ENCODE measurements around the gene CD68. TPM values are rescaled to one million over a fixed set of nuclear protein-coding genes. Genes with fewer than 3 reads are reported as not detected.
A peak's percentile ranks its signal among the peaks of the same experiment; 100 is the strongest.

CD68 gene
- total and polyA plus RNA-seq, 4 donors, result 55.3 to 112 (median 111) TPM

DNA sequence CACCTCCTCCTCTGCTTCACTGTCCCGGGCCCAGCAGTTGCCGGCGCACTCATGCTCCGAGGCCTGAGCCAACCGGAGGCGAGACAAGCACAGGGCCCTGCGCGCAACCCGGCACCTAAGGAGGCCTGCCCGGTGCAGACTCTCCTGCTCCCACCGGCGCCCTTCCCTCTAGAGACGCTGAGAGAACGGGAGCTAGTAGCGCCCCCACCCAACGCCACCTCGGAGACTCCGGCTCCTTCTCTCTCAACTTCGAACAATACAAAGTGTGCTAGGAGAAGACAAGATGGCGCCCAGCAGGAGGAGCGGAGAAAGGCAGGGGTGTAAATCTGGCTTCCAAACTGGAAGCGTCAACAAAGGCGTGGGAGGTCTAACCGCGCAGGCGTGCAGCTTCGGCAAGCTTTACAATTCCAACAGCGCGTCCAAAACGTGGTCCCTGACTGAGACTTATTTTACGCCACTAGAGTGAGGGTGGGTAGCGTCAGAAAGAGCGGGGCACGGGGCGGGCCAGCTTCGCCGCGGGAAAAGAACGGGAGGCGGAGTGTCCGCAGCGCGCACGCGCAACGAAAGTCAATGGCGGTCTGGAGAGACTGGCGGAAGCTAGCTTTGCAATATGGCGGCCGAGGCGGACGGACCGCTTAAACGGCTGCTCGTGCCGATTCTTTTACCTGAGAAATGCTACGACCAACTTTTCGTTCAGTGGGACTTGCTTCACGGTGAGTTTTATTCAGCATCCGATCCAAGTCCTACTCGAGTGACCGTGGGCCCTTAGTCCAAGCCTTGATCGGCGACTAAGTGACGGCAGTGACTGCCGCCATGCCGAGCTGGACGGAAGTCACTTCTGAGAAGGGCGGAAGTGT lies 4.0 kb downstream of the CD68 start, which contains the start of gene MPDU1:
TSS of gene MPDU1 (plus strand) at position 600 of the 857 bp plus-strand sequence. CDS start at position 611, 11 bp downstream.
- H3K9me3 ChIP-seq (ENCODE audit: control insufficient read depth, low read length), result no peaks in the 10 kb centered on the region
- DNase-seq (peak; percentile 98 to 99), ATAC-seq (ENCODE audit: low FRiP score) (peak; percentile 94)
- H3K27me3 ChIP-seq (ENCODE audit: control insufficient read depth in 1 of 2, insufficient read depth in 2 of 2, low read length in 1 of 2), result no peaks in the 10 kb centered on the region
- WGBS, 2 donors, result 14% methylated on average over 69 of the region's 69 CpGs
- intact Hi-C loops (cut with DNase I), result no loop called here
- peak within 1 kb of the TSS in 1 of 2 donors; percentile 1 for H3K4me3 ChIP-seq (ENCODE audit: low read length in 2 of 2)
- peaks cover 0 to 4% of the 10 kb centered on the region in 2 donors for H3K4me1 ChIP-seq (ENCODE audit: control insufficient read depth in 1 of 2, insufficient read depth in 2 of 2, low read length in 2 of 2)
- no peaks in the 10 kb centered on the region for H3K36me3 ChIP-seq (ENCODE audit: control insufficient read depth in 1 of 2, insufficient read depth in 2 of 2, low read length in 1 of 2)
- H3K27ac ChIP-seq (ENCODE audit: low read depth in 1 of 2, low read length in 2 of 2), result peak within 1 kb of the TSS; percentile 47 to 81

DNA sequence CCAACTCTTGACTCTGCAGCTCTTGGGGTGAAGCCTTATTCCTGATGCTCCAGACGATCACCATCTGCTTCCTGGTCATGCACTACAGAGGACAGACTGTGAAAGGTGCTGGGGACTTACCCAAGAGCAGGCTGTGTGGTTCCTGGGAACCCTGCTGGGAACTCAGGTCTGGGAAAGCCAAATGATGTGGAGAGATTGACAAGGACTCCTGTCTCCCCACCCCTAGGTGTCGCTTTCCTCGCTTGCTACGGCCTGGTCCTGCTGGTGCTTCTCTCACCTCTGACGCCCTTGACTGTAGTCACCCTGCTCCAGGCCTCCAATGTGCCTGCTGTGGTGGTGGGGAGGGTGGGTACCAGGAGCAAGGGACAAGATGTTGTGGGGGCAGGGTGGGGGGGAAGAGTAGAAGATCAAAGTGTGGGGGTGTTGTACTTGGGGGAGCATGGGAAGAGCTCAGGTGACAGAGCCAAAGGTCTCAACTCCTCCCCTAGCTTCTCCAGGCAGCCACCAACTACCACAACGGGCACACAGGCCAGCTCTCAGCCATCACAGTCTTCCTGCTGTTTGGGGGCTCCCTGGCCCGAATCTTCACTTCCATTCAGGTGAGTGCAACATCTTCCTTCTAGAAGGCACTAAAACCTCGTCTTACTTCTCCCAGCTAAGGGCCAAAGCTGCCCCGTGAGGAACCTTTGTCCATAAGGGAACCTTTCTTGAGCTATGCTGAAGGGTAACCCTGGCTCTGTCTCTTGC lies 7.4 kb downstream of the CD68 start:
- H3K27me3 ChIP-seq (ENCODE audit: control insufficient read depth in 1 of 2, insufficient read depth in 2 of 2, low read length in 1 of 2), result no peaks in the 10 kb centered on the region
- H3K4me1 ChIP-seq (ENCODE audit: control insufficient read depth in 1 of 2, insufficient read depth in 2 of 2, low read length in 2 of 2), result peaks cover 0 to 4% of the 10 kb centered on the region in 2 donors
- H3K36me3 ChIP-seq (ENCODE audit: control insufficient read depth in 1 of 2, insufficient read depth in 2 of 2, low read length in 1 of 2), result peaks cover 0 to 2% of the 10 kb centered on the region in 2 donors
- intact Hi-C loops (cut with DNase I), result loop anchor here in 1 of 2 donors (5.0 kb wide), 1 partner anchor 75 kb away; no protein-coding TSS in a partner anchor
- no peak overlapping the region for H3K27ac ChIP-seq (ENCODE audit: low read depth in 1 of 2, low read length in 2 of 2)
- no peak overlapping the region for H3K4me3 ChIP-seq (ENCODE audit: low read length in 2 of 2)
- DNase-seq (no peak), ATAC-seq (ENCODE audit: low FRiP score) (no peak)
- H3K9me3 ChIP-seq (ENCODE audit: control insufficient read depth, low read length), result no peaks in the 10 kb centered on the region
- 69 to 71% methylated on average over 9 of the region's 9 CpGs for WGBS, 2 donors

DNA sequence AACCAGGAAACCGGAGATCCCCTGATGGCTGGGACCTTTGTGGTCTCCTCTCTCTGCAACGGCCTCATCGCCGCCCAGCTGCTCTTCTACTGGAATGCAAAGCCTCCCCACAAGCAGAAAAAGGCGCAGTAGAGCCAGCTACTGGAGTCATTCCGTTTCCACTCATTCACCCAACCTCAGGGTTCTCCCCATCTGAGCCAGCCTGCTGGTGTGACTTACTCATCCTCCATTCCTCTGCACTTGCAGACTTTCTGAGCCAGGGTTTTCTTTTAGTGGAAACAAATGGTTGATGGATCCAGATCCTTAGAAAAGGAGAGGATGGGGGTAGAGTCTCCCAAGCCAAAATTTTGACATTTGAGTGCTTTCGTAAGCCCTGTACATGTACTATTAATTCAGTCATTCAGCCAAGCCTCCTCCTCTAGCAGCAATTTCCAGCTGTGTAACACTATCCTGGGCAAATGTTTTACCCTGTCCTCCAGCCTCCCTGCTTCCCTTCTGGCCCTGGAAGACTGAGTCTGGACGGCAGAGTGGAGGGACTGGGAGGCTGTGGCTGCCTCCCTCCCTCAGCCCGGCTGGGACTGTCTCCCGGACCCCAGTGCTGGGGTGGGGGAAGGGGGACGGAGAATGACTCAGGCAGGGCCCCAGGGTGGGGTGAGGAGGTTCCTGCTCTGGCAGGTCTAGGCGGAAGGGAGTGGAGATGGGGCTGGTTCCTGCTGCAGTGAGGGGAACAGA lies 8.1 kb downstream of the CD68 start:
- 66 to 68% methylated on average over 12 of the region's 12 CpGs for WGBS, 2 donors
- ATAC-seq (ENCODE audit: low FRiP score), result no peak
- Histone ChIP-seq H3K36me3 (ENCODE audit: control insufficient read depth in 1 of 2, insufficient read depth in 2 of 2, low read length in 1 of 2) (peaks cover 2 to 7% of the 10 kb centered on the region in 2 donors), H3K9me3 (ENCODE audit: control insufficient read depth, low read length) (no peaks in the 10 kb centered on the region), H3K27me3 (ENCODE audit: control insufficient read depth in 1 of 2, insufficient read depth in 2 of 2, low read length in 1 of 2) (no peaks in the 10 kb centered on the region), H3K4me1 (ENCODE audit: control insufficient read depth in 1 of 2, insufficient read depth in 2 of 2, low read length in 2 of 2) (no peaks in the 10 kb centered on the region), H3K4me3 (ENCODE audit: low read length in 2 of 2) (no peak overlapping the region), H3K27ac (ENCODE audit: low read depth in 1 of 2, low read length in 2 of 2) (no peak overlapping the region)
- intact Hi-C loops (cut with DNase I), result loop anchor here (2.0 to 5.0 kb wide), 2 partner anchors 65 to 75 kb away; no protein-coding TSS in a partner anchor
- no peak for DNase-seq

DNA sequence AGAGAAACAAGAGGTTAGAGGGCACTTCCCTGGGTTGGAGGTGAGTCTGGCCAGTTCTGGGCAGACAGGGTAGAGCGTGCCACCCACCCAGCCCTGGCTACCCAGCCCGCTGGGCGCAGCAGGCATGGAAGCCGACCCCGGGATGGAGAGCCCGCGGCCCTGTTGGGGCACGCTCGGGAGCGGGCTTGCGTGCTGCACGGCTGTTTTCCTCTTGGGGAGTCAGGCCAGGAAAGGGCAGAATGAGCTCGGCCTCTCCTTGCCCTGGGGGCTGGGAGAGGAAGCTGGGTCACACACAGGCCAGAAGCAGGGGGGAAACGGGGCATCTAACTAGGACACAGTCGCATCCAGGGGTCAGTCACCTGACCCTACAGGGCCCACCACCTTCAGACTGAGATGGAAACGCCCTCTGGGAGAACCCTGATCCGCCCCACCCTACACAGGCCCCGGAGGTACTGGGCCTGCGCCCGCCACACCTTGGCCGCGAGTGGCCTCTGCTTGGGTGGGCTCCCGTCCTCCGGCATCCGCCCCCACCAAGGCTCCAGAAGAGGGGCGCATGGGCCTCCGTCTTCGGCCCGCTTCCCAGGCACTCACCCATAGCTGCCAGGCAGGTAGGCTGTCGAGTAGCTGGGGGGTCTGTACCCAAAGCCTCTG lies 9.2 kb downstream of the CD68 start:
- peaks cover 9 to 14% of the 10 kb centered on the region in 2 donors for H3K36me3 ChIP-seq (ENCODE audit: control insufficient read depth in 1 of 2, insufficient read depth in 2 of 2, low read length in 1 of 2)
- WGBS, 2 donors, result 36 to 49% methylated on average over 30 of the region's 30 CpGs

DNA sequence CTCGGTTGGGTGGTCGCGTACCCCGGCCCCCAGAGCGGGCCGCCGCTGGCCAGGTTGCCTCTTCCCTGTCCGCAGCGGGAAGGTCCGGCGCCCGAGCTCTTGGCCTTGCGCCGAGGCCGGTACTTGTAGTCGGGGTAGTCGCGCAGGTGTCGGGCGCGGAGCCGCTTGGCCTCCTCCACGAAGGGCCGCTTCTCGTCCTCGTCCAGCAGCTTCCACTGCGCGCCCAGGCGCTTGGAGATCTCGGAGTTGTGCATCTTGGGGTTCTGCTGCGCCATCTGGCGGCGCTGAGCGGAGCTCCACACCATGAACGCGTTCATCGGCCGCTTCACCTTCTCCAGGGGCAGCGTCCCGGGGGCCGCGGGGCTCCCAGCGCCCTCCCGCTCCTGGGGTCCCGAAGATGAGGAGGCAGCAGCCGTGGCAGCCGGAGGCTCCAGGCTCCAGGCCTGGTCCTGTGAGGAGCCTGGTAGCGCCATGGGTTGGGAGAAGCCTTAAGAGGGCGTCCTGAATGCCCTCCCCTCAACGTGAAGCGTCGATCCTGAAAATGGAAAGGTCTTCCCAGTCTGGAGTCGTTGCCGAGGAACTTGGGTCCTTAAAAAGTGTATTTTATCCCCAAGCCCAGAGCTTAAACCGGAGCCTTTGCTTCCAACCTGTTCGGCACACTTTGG lies 9.9 kb downstream of the CD68 start:
- DNase-seq, result peak; percentile 92 to 96
- H3K27me3 ChIP-seq (ENCODE audit: control insufficient read depth in 1 of 2, insufficient read depth in 2 of 2, low read length in 1 of 2), result no peaks in the 10 kb centered on the region
- H3K27ac ChIP-seq (ENCODE audit: low read depth in 1 of 2, low read length in 2 of 2), result no peak overlapping the region
- no peaks in the 10 kb centered on the region for H3K4me1 ChIP-seq (ENCODE audit: control insufficient read depth in 1 of 2, insufficient read depth in 2 of 2, low read length in 2 of 2)
- H3K36me3 ChIP-seq (ENCODE audit: control insufficient read depth in 1 of 2, insufficient read depth in 2 of 2, low read length in 1 of 2), result peaks cover 11 to 14% of the 10 kb centered on the region in 2 donors
- H3K9me3 ChIP-seq (ENCODE audit: control insufficient read depth, low read length), result no peaks in the 10 kb centered on the region
- peak overlapping the region in 1 of 2 donors; percentile 14 for H3K4me3 ChIP-seq (ENCODE audit: low read length in 2 of 2)
- ATAC-seq (ENCODE audit: low FRiP score), result peak; percentile 91
- 8 to 9% methylated on average over 55 to 56 of the region's 56 CpGs for WGBS, 2 donors
- intact Hi-C loops (cut with DNase I), result loop anchor here (2.0 to 5.0 kb wide), 2 partner anchors 67 to 77 kb away; no protein-coding TSS in a partner anchor

More for the DNA sequence above, 9.2 kb downstream of the CD68 start:
- no peaks in the 10 kb centered on the region for H3K27me3 ChIP-seq (ENCODE audit: control insufficient read depth in 1 of 2, insufficient read depth in 2 of 2, low read length in 1 of 2)
- no peaks in the 10 kb centered on the region for H3K9me3 ChIP-seq (ENCODE audit: control insufficient read depth, low read length)
- H3K4me1 ChIP-seq (ENCODE audit: control insufficient read depth in 1 of 2, insufficient read depth in 2 of 2, low read length in 2 of 2), result no peaks in the 10 kb centered on the region
- intact Hi-C loops (cut with DNase I), result loop anchor here (2.0 to 5.0 kb wide), 2 partner anchors 66 to 76 kb away; no protein-coding TSS in a partner anchor
- DNase-seq, result peak in 1 of 2 donors; percentile 80
- H3K27ac ChIP-seq (ENCODE audit: low read depth in 1 of 2, low read length in 2 of 2), result no peak overlapping the region
- ATAC-seq (ENCODE audit: low FRiP score), result peak; percentile 1
- peak overlapping the region in 1 of 2 donors; percentile 14 for H3K4me3 ChIP-seq (ENCODE audit: low read length in 2 of 2)

DNA sequence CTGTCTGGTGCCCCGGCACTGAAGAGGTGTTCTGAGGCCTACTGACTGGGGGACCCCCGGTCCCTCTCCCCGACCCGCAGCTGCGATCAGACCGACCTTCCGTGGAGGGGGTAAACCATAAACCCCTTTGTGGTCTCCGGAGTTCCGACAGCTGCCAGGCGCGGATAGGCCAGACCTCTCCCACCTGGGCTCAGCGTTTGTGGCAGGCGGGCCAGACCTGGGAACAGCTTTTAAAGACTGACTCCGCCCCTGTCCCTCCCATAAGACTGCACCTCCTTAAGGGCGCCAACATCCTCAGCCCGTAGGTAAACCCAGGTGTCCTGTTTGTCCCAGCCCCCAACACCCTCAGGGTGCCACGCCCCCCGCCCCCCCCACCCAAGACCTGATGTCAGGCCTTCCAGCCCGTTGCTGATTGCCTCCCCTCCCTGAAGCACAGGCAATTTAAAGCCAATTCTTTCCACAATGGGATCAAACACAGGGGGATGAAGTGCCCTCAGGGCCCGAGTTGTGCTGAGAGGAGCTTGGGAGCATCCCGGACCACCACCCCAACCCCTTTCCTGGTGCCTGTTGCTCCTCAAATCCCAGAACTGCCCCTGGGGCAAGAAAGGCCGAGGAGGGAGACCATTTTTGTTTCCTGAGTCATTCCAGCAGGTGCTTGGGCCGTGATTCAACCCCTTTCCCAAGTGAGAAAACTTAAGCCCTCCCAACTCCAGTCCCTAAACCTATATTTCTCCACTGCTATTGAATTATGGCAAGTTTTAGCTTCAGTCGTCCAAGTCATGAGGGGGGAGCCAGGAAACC lies 10.7 kb downstream of the CD68 start, which contains the start of gene SOX15:
TSS of gene SOX15 (minus strand) at position 204 of the 801 bp plus-strand sequence. CDS start 418 bp downstream, outside the sequence.
- H3K27ac ChIP-seq (ENCODE audit: low read depth in 1 of 2, low read length in 2 of 2), result no peak within 1 kb of the TSS
- no peaks in the 10 kb centered on the region for H3K27me3 ChIP-seq (ENCODE audit: control insufficient read depth in 1 of 2, insufficient read depth in 2 of 2, low read length in 1 of 2)
- 59 to 62% methylated on average over 24 of the region's 24 CpGs for WGBS, 2 donors
- no peak for ATAC-seq (ENCODE audit: low FRiP score)
- no peaks in the 10 kb centered on the region for H3K4me1 ChIP-seq (ENCODE audit: control insufficient read depth in 1 of 2, insufficient read depth in 2 of 2, low read length in 2 of 2)
- peaks cover 11 to 16% of the 10 kb centered on the region in 2 donors for H3K36me3 ChIP-seq (ENCODE audit: control insufficient read depth in 1 of 2, insufficient read depth in 2 of 2, low read length in 1 of 2)
- intact Hi-C loops (cut with DNase I), result loop anchor here (2.0 to 5.0 kb wide), 3 partner anchors 67 to 78 kb away; no protein-coding TSS in a partner anchor
- no peak for DNase-seq
- H3K9me3 ChIP-seq (ENCODE audit: control insufficient read depth, low read length), result no peaks in the 10 kb centered on the region
- peak within 1 kb of the TSS in 1 of 2 donors; percentile 14 for H3K4me3 ChIP-seq (ENCODE audit: low read length in 2 of 2)

DNA sequence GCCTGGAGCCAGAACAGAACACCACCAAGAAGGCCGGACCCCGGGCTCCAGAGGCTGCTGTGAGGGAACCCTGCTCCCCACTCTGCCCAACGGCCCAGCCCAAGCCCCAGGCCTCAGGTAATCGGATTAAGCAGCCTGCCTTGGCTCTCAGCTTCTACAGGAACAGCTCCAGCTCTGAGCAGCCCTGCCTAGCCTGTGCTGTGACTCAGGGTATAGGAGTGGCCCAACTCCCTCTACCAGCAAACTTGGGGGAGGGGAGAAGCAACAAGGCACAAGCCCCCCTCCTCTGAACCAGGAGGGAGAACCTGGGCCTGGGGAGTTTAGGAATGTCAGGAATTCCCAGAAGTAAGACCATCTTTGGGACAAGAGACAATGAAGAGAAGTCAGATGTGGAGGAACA lies 11.3 kb downstream of the CD68 start:
- H3K27me3 ChIP-seq (ENCODE audit: control insufficient read depth in 1 of 2, insufficient read depth in 2 of 2, low read length in 1 of 2), result no peaks in the 10 kb centered on the region
- H3K4me1 ChIP-seq (ENCODE audit: control insufficient read depth in 1 of 2, insufficient read depth in 2 of 2, low read length in 2 of 2), result no peaks in the 10 kb centered on the region
- WGBS, 2 donors, result 66 to 72% methylated on average over 4 of the region's 4 CpGs
- H3K27ac ChIP-seq (ENCODE audit: low read depth in 1 of 2, low read length in 2 of 2), result no peak overlapping the region
- H3K4me3 ChIP-seq (ENCODE audit: low read length in 2 of 2), result no peak overlapping the region
- peaks cover 11 to 21% of the 10 kb centered on the region in 2 donors for H3K36me3 ChIP-seq (ENCODE audit: control insufficient read depth in 1 of 2, insufficient read depth in 2 of 2, low read length in 1 of 2)
- ATAC-seq (ENCODE audit: low FRiP score) (no peak), DNase-seq (no peak)
- intact Hi-C loops (cut with DNase I), result loop anchor here in 1 of 2 donors (2.0 kb wide), 1 partner anchor 78 kb away; no protein-coding TSS in a partner anchor
- H3K9me3 ChIP-seq (ENCODE audit: control insufficient read depth, low read length), result no peaks in the 10 kb centered on the region
